HG03457 (cell line): ENCODE measurements around the gene ZNF407.

Experiments
- ATAC-seq: cut with Tn5 transposase; IDR thresholded peaks from one replicate; pipeline ENCODE4 v1.9.1; 2021; ENCODE audit warnings: moderate number of reproducible peaks; ENCODE audit not compliant: unreplicated experiment

Gene ZNF407

GRCh38 chr18:74820160-74820780 lies 222.6 kb downstream of the ZNF407 start:
- ATAC-seq: no peak

DNA sequence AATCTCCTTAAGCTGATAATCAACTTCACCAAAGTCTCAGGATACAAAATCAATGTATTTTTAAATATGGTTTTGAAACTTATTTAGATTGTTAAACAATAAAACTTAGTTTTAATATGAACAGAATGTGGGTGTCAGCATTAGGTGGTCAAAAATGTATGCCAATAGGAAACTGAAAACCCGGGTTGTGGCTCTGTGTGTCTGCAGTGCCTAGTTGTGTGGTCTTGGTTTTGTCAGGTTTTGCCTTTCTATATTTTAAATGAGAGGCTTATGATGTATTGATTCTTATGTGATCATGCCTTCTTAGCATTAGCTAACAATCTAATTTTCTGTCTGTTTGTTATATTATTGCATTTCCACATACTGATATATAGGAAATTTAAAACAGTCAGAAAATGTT lies 227.8 kb downstream of the ZNF407 start:
- no peak for ATAC-seq

DNA sequence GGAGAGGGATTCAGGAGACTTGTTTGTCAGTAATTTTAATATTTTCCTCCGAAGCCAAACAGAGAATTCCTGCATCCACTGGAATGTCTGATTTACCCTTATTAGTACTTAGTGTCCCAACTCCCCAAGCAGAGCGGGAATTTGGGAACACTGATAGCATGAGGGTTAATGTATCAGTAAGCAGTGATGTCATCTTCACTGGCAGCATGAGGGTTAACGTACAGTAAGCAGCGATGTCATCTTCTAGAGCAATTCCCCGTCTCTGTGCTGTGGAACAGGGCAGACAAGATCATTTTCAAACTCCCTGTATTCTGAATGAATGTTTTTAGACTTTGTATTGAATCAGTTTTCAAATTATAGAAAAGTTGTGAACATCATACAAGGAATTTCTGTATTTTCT lies 228.9 kb downstream of the ZNF407 start:
- no peak for ATAC-seq

DNA sequence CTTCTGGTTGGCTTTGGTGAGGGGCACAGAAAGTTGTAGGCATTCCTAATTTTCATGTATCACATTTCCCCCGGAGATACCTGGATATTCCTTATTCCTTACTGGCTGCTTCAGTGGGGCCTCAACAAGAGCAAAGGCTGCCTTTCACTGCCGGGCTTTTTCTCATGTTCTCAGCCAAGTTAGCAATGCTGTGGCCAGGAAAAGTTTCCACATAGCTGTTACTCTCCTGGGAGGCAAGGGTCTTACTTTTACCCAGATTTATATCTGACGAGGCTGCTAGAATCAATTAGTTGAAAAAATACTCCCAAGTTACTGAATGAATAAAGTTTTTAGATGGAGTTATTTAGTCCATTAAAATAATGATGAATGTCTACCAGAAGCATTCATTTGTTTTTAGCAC lies 230.5 kb downstream of the ZNF407 start:
- no peak for ATAC-seq

DNA sequence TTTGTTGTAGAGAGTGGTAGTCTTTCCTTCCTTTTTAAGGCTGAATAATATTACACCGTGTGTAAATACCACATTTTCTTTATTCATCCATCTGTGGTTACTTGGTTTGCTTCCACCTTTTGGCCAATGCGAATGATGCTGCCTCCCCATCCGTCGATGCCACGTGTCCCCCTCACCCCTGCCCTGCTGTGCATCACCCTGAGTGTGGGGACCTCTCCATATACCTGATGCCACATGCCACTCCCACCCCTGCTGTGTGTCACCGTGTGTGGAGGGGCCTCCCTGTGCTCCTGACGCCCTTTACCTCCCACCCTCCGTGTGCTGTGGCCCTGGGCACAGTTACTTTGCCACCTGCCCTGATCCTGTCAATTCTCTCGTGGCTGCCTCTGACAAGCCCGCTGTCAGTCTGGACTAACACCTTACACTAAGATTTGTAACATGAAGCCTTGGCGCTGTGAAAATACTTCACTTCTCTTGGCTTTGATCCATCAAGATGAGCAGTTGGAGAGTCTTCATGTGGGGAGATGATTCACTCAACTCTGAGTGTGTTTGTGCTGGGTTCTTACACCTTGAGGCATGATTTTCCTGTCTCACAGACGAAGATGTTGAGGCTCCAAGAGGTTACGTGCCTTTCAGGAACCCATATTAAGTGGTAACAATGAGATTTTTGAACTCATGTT lies 234.0 kb downstream of the ZNF407 start:
- ATAC-seq: no peak

- ATAC-seq: no peak
Measured at GRCh38 chr18:74832381-74832780, 234.7 kb downstream of the ZNF407 start.

- ATAC-seq: no peak
Measured at GRCh38 chr18:74832999-74833398, 235.3 kb downstream of the ZNF407 start.

DNA sequence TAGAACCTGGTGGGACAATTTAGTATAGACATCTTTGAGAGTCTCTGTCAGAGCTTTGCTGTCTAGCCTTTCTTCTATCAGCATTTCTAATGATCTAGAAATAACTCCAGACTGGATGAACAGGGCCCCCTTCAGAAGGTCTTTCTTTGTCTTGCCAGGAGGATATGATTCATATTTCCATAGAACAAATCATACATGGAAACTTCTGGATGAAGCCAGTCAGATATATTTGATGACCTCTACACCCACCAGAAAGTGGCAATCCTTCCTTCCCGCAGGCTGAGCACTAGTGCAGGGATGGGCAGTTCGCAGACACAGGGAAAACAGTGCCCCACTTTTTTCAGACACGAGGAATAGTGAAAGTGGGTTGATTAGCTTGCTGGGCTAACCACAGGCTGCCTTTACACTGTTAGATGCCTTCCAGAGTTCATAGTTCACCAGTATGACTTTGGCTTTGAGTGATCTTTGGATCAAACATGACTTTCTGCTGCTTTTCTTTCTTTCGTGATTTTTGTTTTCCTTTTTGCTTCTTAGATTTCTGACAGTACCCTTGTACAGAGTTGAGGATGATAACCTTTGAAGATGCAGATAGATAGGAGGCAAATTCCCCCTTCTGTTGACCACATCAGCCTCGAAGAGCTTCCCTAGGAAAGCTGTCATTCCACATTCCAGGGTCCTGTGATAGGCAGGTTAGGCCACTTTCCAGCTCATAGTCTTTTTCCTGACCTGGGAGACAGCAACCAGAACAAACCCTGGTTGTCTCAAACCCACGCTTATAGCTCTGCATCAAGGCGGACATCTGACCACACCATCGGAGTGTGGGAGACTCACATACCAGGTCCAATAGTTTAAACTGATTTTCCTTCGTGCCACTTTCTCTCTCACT lies 237.0 kb downstream of the ZNF407 start:
- ATAC-seq: no peak

DNA sequence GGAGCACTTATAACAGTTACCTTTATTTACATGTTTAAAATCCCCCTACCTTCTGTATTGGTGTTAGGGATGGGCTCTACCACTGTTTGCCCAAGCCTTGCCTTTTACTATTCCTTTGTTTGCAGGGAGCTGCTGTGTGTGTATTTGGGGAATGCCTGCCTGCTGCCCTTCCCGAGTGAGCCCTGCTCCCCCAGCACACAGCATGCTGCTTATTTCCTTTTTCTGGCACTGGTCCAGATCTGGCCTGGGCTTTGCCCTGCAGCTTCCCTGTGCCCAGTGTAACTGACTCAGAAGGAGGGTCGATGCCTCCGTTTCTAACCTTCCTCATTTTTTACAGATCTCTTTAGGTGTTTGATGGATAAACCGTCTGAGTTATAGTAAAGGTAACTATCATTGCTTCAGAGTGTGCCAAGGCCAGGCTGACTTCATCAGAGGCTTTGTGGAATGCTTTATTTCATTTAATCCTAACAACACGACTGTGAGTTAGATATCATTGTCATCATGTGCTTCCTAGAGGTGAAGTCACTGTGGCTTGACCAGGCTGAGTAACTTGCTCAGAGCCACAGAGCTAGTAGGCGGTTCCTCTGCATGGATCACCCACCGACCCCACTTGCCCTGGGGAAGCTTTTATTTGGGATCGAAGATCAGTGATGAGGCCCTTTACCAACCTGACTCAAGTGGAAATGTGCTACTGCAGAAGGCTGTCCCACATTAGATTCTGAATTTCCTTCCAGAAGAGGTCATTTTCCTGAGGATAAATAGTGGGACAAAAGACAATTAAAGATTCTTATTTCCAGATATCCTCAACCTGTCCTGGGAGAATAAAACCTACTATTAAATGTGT lies 238.8 kb downstream of the ZNF407 start:
- ATAC-seq: no peak

GRCh38 chr18:74840492-74841167 lies 243.0 kb downstream of the ZNF407 start:
- no peak for ATAC-seq

- no peak for ATAC-seq
Measured at GRCh38 chr18:74841248-74841647, 243.6 kb downstream of the ZNF407 start.

DNA sequence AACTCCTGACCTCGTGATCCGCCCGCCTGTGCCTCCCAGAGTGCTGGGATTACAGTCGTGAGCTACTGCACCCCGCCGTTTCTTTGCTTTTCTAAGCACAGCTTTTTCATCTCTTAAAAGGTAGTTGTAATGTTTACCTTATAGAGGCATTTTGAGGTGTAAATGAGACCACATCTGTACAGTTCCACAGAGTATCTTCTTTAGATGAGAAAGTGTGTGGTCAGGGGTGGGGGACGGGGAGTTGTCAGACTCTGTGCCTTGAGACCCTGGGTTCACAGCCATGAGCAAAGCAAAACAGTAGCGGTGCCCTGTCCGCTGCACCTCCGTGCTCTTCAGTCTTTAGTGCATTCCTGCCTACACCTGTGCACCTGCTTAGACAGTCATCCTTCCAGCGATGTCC lies 251.6 kb downstream of the ZNF407 start:
- no peak for ATAC-seq

DNA sequence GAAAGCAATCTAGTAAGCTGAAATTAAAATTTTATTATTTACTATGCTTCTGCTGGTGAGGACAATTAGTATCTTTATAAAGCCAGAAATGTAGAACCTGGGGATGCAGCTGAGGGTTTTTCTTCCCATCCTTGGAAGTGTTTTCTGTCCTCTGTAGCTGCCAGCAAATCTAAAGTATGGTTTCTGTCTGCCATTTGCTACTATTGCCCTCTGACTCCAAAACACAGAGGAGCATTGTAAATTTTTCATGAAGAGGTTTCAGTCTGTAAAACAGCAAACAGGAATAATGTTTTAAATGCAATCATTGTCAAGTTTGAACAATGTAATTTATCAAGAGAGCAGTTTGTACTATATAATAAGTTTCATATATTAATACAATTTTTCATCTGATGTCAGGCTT lies 258.8 kb downstream of the ZNF407 start:
- ATAC-seq: no peak

GRCh38 chr18:74856928-74857327 lies 259.3 kb downstream of the ZNF407 start:
- no peak for ATAC-seq

DNA sequence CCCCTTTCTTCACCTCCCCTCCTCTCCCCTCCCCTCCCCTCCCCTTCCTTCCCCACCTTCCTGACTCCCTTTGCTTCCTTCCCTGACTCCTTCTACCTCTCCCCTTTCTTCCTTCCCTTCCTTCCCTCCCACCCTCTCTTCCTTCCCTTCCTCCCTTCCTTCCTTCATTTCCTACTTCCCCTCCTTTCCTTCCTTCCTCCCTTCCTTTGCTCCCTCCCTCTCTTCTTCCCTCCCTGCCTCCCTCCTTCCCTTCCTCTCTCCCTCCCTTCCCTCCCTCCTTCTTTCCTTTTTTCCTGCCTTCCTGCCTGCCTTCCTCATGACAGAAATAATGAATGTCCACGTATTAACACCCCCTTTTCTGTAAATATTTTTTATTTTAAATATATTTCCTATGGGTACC lies 260.2 kb downstream of the ZNF407 start:
- no peak for ATAC-seq

DNA sequence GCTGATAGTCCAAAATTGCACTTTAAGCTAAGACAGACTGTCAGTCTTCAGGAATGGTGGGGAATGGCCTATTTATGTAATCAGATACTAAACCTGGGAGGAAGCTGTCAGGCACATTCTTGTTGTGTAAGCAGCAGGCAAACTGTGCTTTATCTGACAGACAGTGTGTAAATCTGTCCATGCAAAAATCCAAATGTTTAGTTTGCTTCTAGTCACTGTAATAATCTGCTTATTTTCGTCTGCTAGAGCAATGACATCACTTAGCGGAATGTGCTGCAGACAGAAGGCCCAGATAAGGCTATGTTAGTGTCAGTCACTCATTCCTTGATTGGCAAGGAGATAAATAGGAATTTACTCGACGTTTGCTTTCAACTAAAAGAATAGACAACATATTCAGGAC lies 263.5 kb downstream of the ZNF407 start:
- no peak for ATAC-seq

GRCh38 chr18:74862094-74862493 lies 264.4 kb downstream of the ZNF407 start:
- no peak for ATAC-seq

GRCh38 chr18:74866577-74866976 lies 268.9 kb downstream of the ZNF407 start:
- ATAC-seq: no peak

GRCh38 chr18:74868461-74868860 lies 270.8 kb downstream of the ZNF407 start:
- no peak for ATAC-seq
